Dedifferentiated amniotic fluid mesenchymal stem cell (primary cell): ENCODE data around the gene SNX9.
A peak's percentile ranks its signal among the peaks of the same experiment; 100 is the strongest.
"Not testable (repeated sequence)": the region's sequence is repeated elsewhere in the genome, so short reads cannot be mapped to it uniquely, and the experiment has no call there.

Experiments
- DNase-seq: peaks from one replicate; pipeline ENCODE4 v3.0.0-alpha.2; 2016; ENCODE audit errors: extremely low spot score

The SNX9 gene

GRCh38 chr6:157831424-157832249 lies 8.6 kb downstream of the SNX9 start:
- no peak for DNase-seq

- no peak for DNase-seq
Observed at GRCh38 chr6:157832250-157832967, 9.4 kb downstream of the SNX9 start.

GRCh38 chr6:157834549-157834948 lies 11.5 kb downstream of the SNX9 start:
- DNase-seq: no peak

- no peak for DNase-seq
Observed at GRCh38 chr6:157838718-157839430, 15.8 kb downstream of the SNX9 start.

- no peak for DNase-seq
Observed at GRCh38 chr6:157839606-157840005, 16.6 kb downstream of the SNX9 start.

- no peak for DNase-seq
Observed at GRCh38 chr6:157840261-157840660, 17.2 kb downstream of the SNX9 start.

- peak; percentile 56 for DNase-seq
Observed at GRCh38 chr6:157840776-157841175, 17.7 kb downstream of the SNX9 start.

GRCh38 chr6:157841211-157841840 lies 18.3 kb downstream of the SNX9 start:
- no peak for DNase-seq

- DNase-seq: no peak
Observed at GRCh38 chr6:157842212-157842611, 19.2 kb downstream of the SNX9 start.

- DNase-seq: not testable (repeated sequence)
Observed at GRCh38 chr6:157844196-157844595, 21.1 kb downstream of the SNX9 start.

- no peak for DNase-seq
Observed at GRCh38 chr6:157845493-157846259, 22.6 kb downstream of the SNX9 start.

GRCh38 chr6:157847846-157848245 lies 24.8 kb downstream of the SNX9 start:
- DNase-seq: no peak

GRCh38 chr6:157848693-157849092 lies 25.6 kb downstream of the SNX9 start:
- DNase-seq: no peak

- DNase-seq: no peak
Observed at GRCh38 chr6:157849288-157850017, 26.4 kb downstream of the SNX9 start.

- no peak for DNase-seq
Observed at GRCh38 chr6:157850030-157850429, 27.0 kb downstream of the SNX9 start.

GRCh38 chr6:157853018-157853805 lies 30.2 kb downstream of the SNX9 start:
- DNase-seq: no peak

- no peak for DNase-seq
Observed at GRCh38 chr6:157853902-157854502, 31.0 kb downstream of the SNX9 start.

GRCh38 chr6:157855325-157855724 lies 32.3 kb downstream of the SNX9 start:
- no peak for DNase-seq

- DNase-seq: not testable (repeated sequence)
Observed at GRCh38 chr6:157855804-157856203, 32.8 kb downstream of the SNX9 start.
